Smooth muscle cell (in vitro differentiated cells): Measurements from ENCODE around the gene PTCSC3. TPM values are rescaled to one million over a fixed set of nuclear protein-coding genes. Genes with fewer than 3 reads are reported as not detected.

Experiments used
- DNase-seq: peaks from one replicate; lab custom pipeline; 2025; ENCODE audit not compliant: unreplicated experiment; lab: John Stamatoyannopoulos, UW
- H2AFZ ChIP-seq: fragments of 200-600 bp; sonication (generic); 2 replicates; pipeline ENCODE4 v1.6.0; 2016; ENCODE audit warnings: antibody characterized with exemption, low read depth, mild to moderate bottlenecking
- H3F3A ChIP-seq: fragments of 200-600 bp; sonication (generic); 2 replicates; pipeline ENCODE4 v1.6.0; 2017; ENCODE audit warnings: antibody characterized with exemption, low read depth
- H3K27ac ChIP-seq: fragments of 200-600 bp; sonication (generic); 2 replicates; pipeline ENCODE4 v1.5.1; 2016; ENCODE audit warnings: low read depth, mild to moderate bottlenecking
- H3K27me3 ChIP-seq: fragments of 200-600 bp; sonication (generic); 2 replicates; pipeline ENCODE4 v1.6.1; 2016; ENCODE audit warnings: low read depth, mild to moderate bottlenecking
- H3K36me3 ChIP-seq: fragments of 200-600 bp; sonication (generic); 2 replicates; pipeline ENCODE4 v1.5.1; 2016; ENCODE audit warnings: low read depth
- H3K4me1 ChIP-seq: fragments of 200-600 bp; sonication (generic); 2 replicates; pipeline ENCODE4 v1.5.1; 2016; ENCODE audit warnings: low read depth
- H3K4me2 ChIP-seq: fragments of 200-600 bp; sonication (generic); 2 replicates; pipeline ENCODE4 v1.6.0; 2016; ENCODE audit warnings: mild to moderate bottlenecking
- H3K4me3 ChIP-seq: fragments of 200-600 bp; sonication (generic); 2 replicates; pipeline ENCODE4 v1.5.1; 2016; ENCODE audit warnings: mild to moderate bottlenecking
- H3K79me2 ChIP-seq: fragments of 200-600 bp; sonication (generic); 2 replicates; pipeline ENCODE4 v1.6.0; 2016; ENCODE audit warnings: low read depth, mild to moderate bottlenecking
- H3K9ac ChIP-seq: fragments of 200-600 bp; sonication (generic); 2 replicates; pipeline ENCODE4 v1.6.0; 2016; ENCODE audit warnings: low read depth
- H3K9me3 ChIP-seq: fragments of 200-600 bp; sonication (generic); replicated peaks from 2 replicates; pipeline ENCODE4 v1.5.1; 2016; ENCODE audit warnings: low read depth
- H4K20me1 ChIP-seq: fragments of 200-600 bp; sonication (generic); 2 replicates; pipeline ENCODE4 v1.6.0; 2016; ENCODE audit warnings: low read depth
- WGBS: methylation state at CpG from one replicate; pipeline ENCODE4 v1.1.7; 2016; ENCODE audit warnings: low lambda C conversion rate; 5-methylcytosine and 5-hydroxymethylcytosine counted together
- polyA plus RNA-seq: library from polyadenylated mRNA; unstranded; fragments of >200 nt; fragmentation: Nextera tagmentation; extraction: Ambion mirVana; gene quantifications from 2 replicates; pipeline ENCODE4 v1.2.1, GENCODE V29; 2016
- total RNA-seq: library from RNA; depleted of rRNA; stranded (reverse); fragments of >200 nt; gene quantifications from 2 replicates; pipeline ENCODE4 v1.2.3, GENCODE V29; 2014
- TF ChIP-seq, protein P1 (sequence below): fragments of 200-600 bp; sonication (generic); IDR thresholded peaks from 2 replicates; pipeline ENCODE4 v1.5.1; 2017; ENCODE audit warnings: borderline replicate concordance, mild to moderate bottlenecking, antibody characterized with exemption; ENCODE audit not compliant: insufficient read depth, poor library complexity, severe bottlenecking

Gene PTCSC3
- total and polyA plus RNA-seq, 2 experiments from 2014 or later: not detected

DNA sequence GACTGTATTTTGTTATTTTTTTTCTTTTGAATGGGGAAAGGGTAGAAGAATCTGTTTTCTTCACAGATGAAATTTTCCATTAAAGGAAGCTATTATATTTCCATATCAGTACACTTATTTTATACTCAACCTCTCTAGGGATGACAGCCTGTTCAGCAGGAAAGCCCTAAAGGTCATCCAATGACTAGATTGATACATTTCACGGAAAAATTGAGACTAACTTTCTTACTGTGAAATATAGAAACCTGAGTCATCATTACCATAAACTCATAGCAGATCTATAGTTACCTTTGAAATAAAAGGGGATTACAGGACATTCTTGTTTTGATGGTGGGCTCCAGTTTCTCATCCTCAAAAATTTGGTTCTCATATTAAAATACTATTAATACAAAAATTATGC lies 36.1 kb upstream of the PTCSC3 start:
- no peaks in the 10 kb centered on the region for H3F3A ChIP-seq
- no peak overlapping the region for H3K27ac ChIP-seq
- no peak overlapping the region for H3K9ac ChIP-seq
- TF ChIP-seq, protein P1, sequence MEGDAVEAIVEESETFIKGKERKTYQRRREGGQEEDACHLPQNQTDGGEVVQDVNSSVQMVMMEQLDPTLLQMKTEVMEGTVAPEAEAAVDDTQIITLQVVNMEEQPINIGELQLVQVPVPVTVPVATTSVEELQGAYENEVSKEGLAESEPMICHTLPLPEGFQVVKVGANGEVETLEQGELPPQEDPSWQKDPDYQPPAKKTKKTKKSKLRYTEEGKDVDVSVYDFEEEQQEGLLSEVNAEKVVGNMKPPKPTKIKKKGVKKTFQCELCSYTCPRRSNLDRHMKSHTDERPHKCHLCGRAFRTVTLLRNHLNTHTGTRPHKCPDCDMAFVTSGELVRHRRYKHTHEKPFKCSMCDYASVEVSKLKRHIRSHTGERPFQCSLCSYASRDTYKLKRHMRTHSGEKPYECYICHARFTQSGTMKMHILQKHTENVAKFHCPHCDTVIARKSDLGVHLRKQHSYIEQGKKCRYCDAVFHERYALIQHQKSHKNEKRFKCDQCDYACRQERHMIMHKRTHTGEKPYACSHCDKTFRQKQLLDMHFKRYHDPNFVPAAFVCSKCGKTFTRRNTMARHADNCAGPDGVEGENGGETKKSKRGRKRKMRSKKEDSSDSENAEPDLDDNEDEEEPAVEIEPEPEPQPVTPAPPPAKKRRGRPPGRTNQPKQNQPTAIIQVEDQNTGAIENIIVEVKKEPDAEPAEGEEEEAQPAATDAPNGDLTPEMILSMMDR: no peak
- H3K4me2 ChIP-seq: no peak overlapping the region
- H3K4me1 ChIP-seq: peaks cover 38% of the 10 kb centered on the region
- no peaks in the 10 kb centered on the region for H3K79me2 ChIP-seq
- H3K36me3 ChIP-seq: no peaks in the 10 kb centered on the region
- H3K4me3 ChIP-seq: no peak overlapping the region
- no peaks in the 10 kb centered on the region for H4K20me1 ChIP-seq
- H2AFZ ChIP-seq: no peak overlapping the region
- H3K9me3 ChIP-seq: no peaks in the 10 kb centered on the region
- WGBS: 87% methylated on average over 1 of the region's 1 CpG
- H3K27me3 ChIP-seq: peaks cover 15% of the 10 kb centered on the region
- no peak for DNase-seq

DNA sequence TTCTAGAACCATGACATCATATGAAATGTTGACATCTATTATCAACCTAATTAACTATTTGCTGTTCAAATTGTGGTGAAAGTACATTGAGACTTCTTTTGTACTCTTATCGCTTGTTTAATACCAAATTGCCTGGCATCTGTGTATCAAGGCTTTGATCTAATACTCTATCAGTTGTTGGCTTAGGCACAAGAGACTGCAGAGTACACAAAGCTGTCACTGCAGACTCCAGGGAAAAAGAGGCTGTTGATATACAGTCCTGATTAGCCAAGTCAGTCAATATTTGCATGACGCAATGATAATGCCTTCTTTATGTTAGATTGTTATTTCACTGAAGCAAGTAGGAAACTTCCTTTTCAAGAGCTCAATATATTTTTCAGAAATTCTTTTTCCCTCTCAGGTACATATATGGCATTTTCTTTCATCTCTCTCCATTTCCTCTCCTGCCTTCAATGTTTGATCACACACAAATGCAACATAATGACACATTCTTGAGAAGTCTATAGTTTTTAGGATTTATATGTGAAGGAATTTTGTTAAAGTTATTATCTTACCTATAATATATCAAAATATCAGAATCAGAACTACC lies 32.3 kb upstream of the PTCSC3 start:
- Histone ChIP-seq H3K27me3 (no peaks in the 10 kb centered on the region), H3K27ac (no peak overlapping the region), H3K36me3 (no peaks in the 10 kb centered on the region), H3K4me3 (no peak overlapping the region), H3K79me2 (no peaks in the 10 kb centered on the region), H3K4me2 (no peak overlapping the region), H3K4me1 (peaks cover 6% of the 10 kb centered on the region), H3K9ac (no peak overlapping the region), H3F3A (no peaks in the 10 kb centered on the region), H3K9me3 (no peaks in the 10 kb centered on the region), H4K20me1 (no peaks in the 10 kb centered on the region), H2AFZ (no peak overlapping the region)
- no peak for DNase-seq
- 73% methylated on average over 2 of the region's 2 CpGs for WGBS
- TF ChIP-seq, protein P1: no peak

DNA sequence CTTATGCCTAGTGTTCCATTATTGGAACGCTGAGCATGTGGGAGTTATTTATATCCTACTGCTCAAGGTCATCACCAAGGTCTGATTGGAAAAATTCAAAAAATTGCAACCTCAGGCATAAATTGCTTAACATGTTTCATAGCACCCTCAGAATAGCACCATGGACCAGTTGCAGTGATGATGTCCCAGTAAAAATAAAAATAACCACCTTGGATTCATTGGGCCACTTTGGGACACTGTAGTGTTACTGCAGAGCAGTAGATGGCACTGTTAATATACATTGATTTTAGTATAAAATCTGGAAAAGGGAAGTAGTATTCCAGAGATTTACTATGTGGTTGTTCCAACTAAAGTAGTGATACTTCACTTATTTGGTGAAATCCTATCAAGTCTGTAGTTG lies 31.0 kb upstream of the PTCSC3 start:
- no peak for DNase-seq
- no peaks in the 10 kb centered on the region for H3F3A ChIP-seq
- no peak overlapping the region for H3K4me2 ChIP-seq
- H3K9ac ChIP-seq: no peak overlapping the region
- H3K79me2 ChIP-seq: no peaks in the 10 kb centered on the region
- H2AFZ ChIP-seq: no peak overlapping the region
- H3K36me3 ChIP-seq: no peaks in the 10 kb centered on the region
- H3K27me3 ChIP-seq: no peaks in the 10 kb centered on the region
- TF ChIP-seq, protein P1: peak; percentile 43
- no peak overlapping the region for H3K27ac ChIP-seq
- H3K9me3 ChIP-seq: no peaks in the 10 kb centered on the region
- H4K20me1 ChIP-seq: no peaks in the 10 kb centered on the region
- H3K4me1 ChIP-seq: no peaks in the 10 kb centered on the region
- no peak overlapping the region for H3K4me3 ChIP-seq
- WGBS: 91% methylated on average over 1 of the region's 1 CpG

GRCh38 chr14:36204461-36205073 lies 28.0 kb upstream of the PTCSC3 start:
- Histone ChIP-seq H3K4me2 (no peak overlapping the region), H2AFZ (no peak overlapping the region), H3K4me1 (no peaks in the 10 kb centered on the region), H3K79me2 (no peaks in the 10 kb centered on the region), H4K20me1 (no peaks in the 10 kb centered on the region), H3K27ac (no peak overlapping the region), H3K9me3 (no peaks in the 10 kb centered on the region), H3K9ac (no peak overlapping the region), H3F3A (no peaks in the 10 kb centered on the region), H3K4me3 (no peak overlapping the region), H3K36me3 (no peaks in the 10 kb centered on the region), H3K27me3 (peaks cover 1% of the 10 kb centered on the region)
- WGBS: 78% methylated on average over 4 of the region's 4 CpGs
- TF ChIP-seq, protein P1: no peak
- no peak for DNase-seq
